ENCODE measurements around the gene ST6GALNAC3. TPM values are rescaled to one million over a fixed set of nuclear protein-coding genes. Genes with fewer than 3 reads are reported as not detected.

Gene ST6GALNAC3
- total and polyA plus RNA-seq, 11 donors, result 2.5 to 7.7 (median 4.4) TPM

GRCh38 chr1:76292418-76293184, 218.1 kb downstream of the ST6GALNAC3 start:
- no peaks in the 10 kb centered on the region for H3K9me3 ChIP-seq
- no peaks in the 10 kb centered on the region for H3K36me3 ChIP-seq
- no peak overlapping the region for H3K4me3 ChIP-seq
- no peak for ATAC-seq
- 87 to 91% (median 90%) methylated on average over 2 of the region's 2 CpGs for WGBS, 4 donors
- no peak for DNase-seq
- H3K27ac ChIP-seq, result peak overlapping the region in 1 of 12 donors; percentile 40
- TF ChIP-seq POLR2A (IDR thresholded peaks at IDR 0.05), result no peak
- TF ChIP-seq CTCF (IDR thresholded peaks at IDR 0.05), result no peak
- H3K4me1 ChIP-seq, result peaks cover 0 to 22% (median 0%) of the 10 kb centered on the region in 12 donors
- intact Hi-C loops (cut with DNase I), result no loop called here
- H3K27me3 ChIP-seq, result no peaks in the 10 kb centered on the region

GRCh38 chr1:76293831-76294230, 219.3 kb downstream of the ST6GALNAC3 start:
- no peak for TF ChIP-seq POLR2A (IDR thresholded peaks at IDR 0.05)
- TF ChIP-seq CTCF (IDR thresholded peaks at IDR 0.05), result no peak
- intact Hi-C loops (cut with DNase I), result no loop called here
- 65 to 80% (median 76%) methylated on average over 4 of the region's 4 CpGs for whole genome bisulfite sequencing, 4 donors

GRCh38 chr1:76294482-76295194, 220.1 kb downstream of the ST6GALNAC3 start:
- Histone ChIP-seq H3K27ac (peak overlapping the region in 1 of 12 donors; percentile 67), H3K36me3 (no peaks in the 10 kb centered on the region), H3K9me3 (no peaks in the 10 kb centered on the region), H3K4me1 (peaks cover 0 to 20% (median 0%) of the 10 kb centered on the region in 12 donors), H3K27me3 (no peaks in the 10 kb centered on the region), H3K4me3 (no peak overlapping the region)
- TF ChIP-seq CTCF (IDR thresholded peaks at IDR 0.05) (no peak), POLR2A (IDR thresholded peaks at IDR 0.05) (no peak)
- intact Hi-C loops (cut with DNase I), result no loop called here
- DNase-seq, result no peak
- WGBS, 4 donors, result 79 to 86% (median 82%) methylated on average over 5 of the region's 5 CpGs
- ATAC-seq, result no peak

More at GRCh38 chr1:76293831-76294230, 219.3 kb downstream of the ST6GALNAC3 start:
- no peaks in the 10 kb centered on the region for H3K27me3 ChIP-seq
- no peak for DNase-seq
- H3K9me3 ChIP-seq, result no peaks in the 10 kb centered on the region
- no peak overlapping the region for H3K4me3 ChIP-seq
- ATAC-seq, result no peak
- H3K27ac ChIP-seq, result peak overlapping the region in 1 of 12 donors; percentile 66
- no peaks in the 10 kb centered on the region for H3K36me3 ChIP-seq
- H3K4me1 ChIP-seq, result peaks cover 0 to 22% (median 0%) of the 10 kb centered on the region in 12 donors

GRCh38 chr1:76298399-76298798, 223.9 kb downstream of the ST6GALNAC3 start:
- H3K4me1 ChIP-seq, result peaks cover 0 to 6% (median 0%) of the 10 kb centered on the region in 12 donors
- intact Hi-C loops (cut with DNase I), result no loop called here
- H3K27me3 ChIP-seq, result no peaks in the 10 kb centered on the region
- ATAC-seq, result no peak
- no peaks in the 10 kb centered on the region for H3K36me3 ChIP-seq
- WGBS, 4 donors, result 71 to 76% (median 74%) methylated on average over 4 of the region's 4 CpGs
- TF ChIP-seq POLR2A (IDR thresholded peaks at IDR 0.05), result no peak
- TF ChIP-seq CTCF (IDR thresholded peaks at IDR 0.05), result no peak
- no peak for DNase-seq
- no peak overlapping the region for H3K27ac ChIP-seq
- H3K9me3 ChIP-seq, result no peaks in the 10 kb centered on the region
- no peak overlapping the region for H3K4me3 ChIP-seq

All from heart left ventricle (tissue), 16 donors.